Right ventricle myocardium inferior (tissue), 1 donor: ENCODE results near the gene TMEM95. TPM values are rescaled to one million over a fixed set of nuclear protein-coding genes. Genes with fewer than 3 reads are reported as not detected.

Experiments used
- ATAC-seq: fragments of 200-7000 bp; cut with Tn5 transposase; one replicate; pipeline ENCODE4 v1.9.1; 2020; ENCODE audit warnings: mild to moderate bottlenecking, moderate library complexity
- DNase-seq: peaks from one replicate; pipeline ENCODE4 v3.0.0; 2021; ENCODE audit errors: missing footprints
- intact Hi-C: fragments of 100-400 bp; cut with DNase I; formaldehyde crosslinking; loops from one replicate; pipeline ENCODE4 v1.11.0; 2022
- total RNA-seq: library from RNA; stranded (reverse); fragmentation: NEBNext Ultra II Directional; extraction: Animal tissue kit (Norgen Biotek cat#: 25700); gene quantifications from one replicate; pipeline ENCODE4 v1.2.1, GENCODE V29; 2021
- donor health status: DM: no; HTN: yes; CAD: no; lungs with severe emphysema.

TMEM95 gene
- total RNA-seq, 1 donor from 2014 or later: not detected

- ATAC-seq (no peak), DNase-seq (no peak)
- intact Hi-C loops: loop anchor here (5.0 kb wide), 2 partner anchors 73 to 182 kb away; partner anchors contain the start of gene GPS2
Measured at GRCh38 chr17:7389924-7390910, 35.3 kb downstream of the TMEM95 start.

- ATAC-seq (no peak), DNase-seq (no peak)
- intact Hi-C loops: loop anchor here (5.0 kb wide), 2 partner anchors 74 to 181 kb away; partner anchors contain the start of gene GPS2
Measured at GRCh38 chr17:7391307-7391706, 36.4 kb downstream of the TMEM95 start.

- DNase-seq (no peak), ATAC-seq (no peak)
- intact Hi-C loops: loop anchor here (5.0 kb wide), 2 partner anchors 76 to 179 kb away; partner anchors contain the start of gene GPS2
Measured at GRCh38 chr17:7392696-7393612, 38.0 kb downstream of the TMEM95 start.

GRCh38 chr17:7393613-7394451 lies 38.9 kb downstream of the TMEM95 start:
- ATAC-seq: peak; percentile 15
- intact Hi-C loops: loop anchor here (2.0 to 5.0 kb wide), 3 partner anchors 43 to 178 kb away; partner anchors contain the start of gene GPS2
- DNase-seq: peak; percentile 78

- ATAC-seq (peak; percentile 94), DNase-seq (peak; percentile 94)
- intact Hi-C loops: loop anchor here (2.0 to 5.0 kb wide), 3 partner anchors 44 to 178 kb away; partner anchors contain the start of gene GPS2
Measured at GRCh38 chr17:7394452-7395191, 39.7 kb downstream of the TMEM95 start, which contains the start of gene PLSCR3. TSS of gene PLSCR3 (minus strand) at chr17:7394525. CDS start at chr17:7394110, 415 bp downstream.

- ATAC-seq (no peak), DNase-seq (no peak)
- intact Hi-C loops: no loop called here
Measured at GRCh38 chr17:7396147-7396546, 41.2 kb downstream of the TMEM95 start.

GRCh38 chr17:7398612-7399011 lies 43.7 kb downstream of the TMEM95 start:
- no peak for ATAC-seq
- DNase-seq: no peak
- intact Hi-C loops: no loop called here

- intact Hi-C loops: no loop called here
- peak; percentile 23 for ATAC-seq
Measured at GRCh38 chr17:7403043-7403726, 48.2 kb downstream of the TMEM95 start.

GRCh38 chr17:7403727-7403976 lies 48.7 kb downstream of the TMEM95 start:
- DNase-seq: no peak
- intact Hi-C loops: no loop called here
- ATAC-seq: peak; percentile 55

More at GRCh38 chr17:7403043-7403726, 48.2 kb downstream of the TMEM95 start:
- peak; percentile 79 for DNase-seq

GRCh38 chr17:7403977-7404736 lies 49.2 kb downstream of the TMEM95 start, which contains the start of gene TMEM256:
TSS of gene TMEM256 (minus strand) at chr17:7404097. CDS start at chr17:7404084, 13 bp downstream.
- ATAC-seq (peak; percentile 94), DNase-seq (peak; percentile 99)
- intact Hi-C loops: loop anchor here (2.0 kb wide), 2 partner anchors 31 to 81 kb away; partner anchors contain the start of genes POLR2A and TMEM102

GRCh38 chr17:7404737-7405349 lies 49.9 kb downstream of the TMEM95 start:
- intact Hi-C loops: loop anchor here (2.0 kb wide), 2 partner anchors 30 to 80 kb away; partner anchors contain the start of genes POLR2A and TMEM102
- ATAC-seq: peak; percentile 51
- DNase-seq: peak; percentile 76

- ATAC-seq (no peak), DNase-seq (no peak)
- intact Hi-C loops: loop anchor here (2.0 kb wide), 2 partner anchors 29 to 79 kb away; partner anchors contain the start of genes POLR2A and TMEM102
Measured at GRCh38 chr17:7405350-7406234, 50.6 kb downstream of the TMEM95 start.

GRCh38 chr17:7406235-7406825 lies 51.4 kb downstream of the TMEM95 start:
- ATAC-seq (no peak), DNase-seq (no peak)
- intact Hi-C loops: no loop called here
